HEK293 (cell line): ENCODE measurements around the gene IL1RAPL1.
"Not testable (repeated sequence)": the region's sequence is repeated elsewhere in the genome, so short reads cannot be mapped to it uniquely, and the experiment has no call there.

Experiments used
- CTCF ChIA-PET: fragments of 350-600 bp; formaldehyde crosslinking; extraction: SDS; loops from one replicate; lab custom pipeline; 2021; ENCODE audit warnings: antibody characterized with exemption; lab: Yijun Ruan, JAX
- POLR2A ChIA-PET: fragments of 300-600 bp; formaldehyde crosslinking; extraction: SDS; loops from one replicate; lab custom pipeline; 2020; ENCODE audit warnings: antibody characterized with exemption, inconsistent platforms; lab: Yijun Ruan, JAX
- H3K27ac ChIP-seq: fragments of 200-500 bp; sonication (Bioruptor generic); 2 replicates; pipeline ENCODE4 v1.5.1; 2014; ENCODE audit warnings: low read depth, low read length, control low read depth, inconsistent platforms; ENCODE audit errors: extremely low read depth
- H3K36me3 ChIP-seq, 2 experiments: fragments of 200-500 bp in 1 of 2; sonication (Bioruptor generic) in 1 of 2; 1 replicate in 1 of 2; 2 replicates in 1 of 2; pipeline ENCODE4 v1.5.1; 2014 to 2017; ENCODE audit warnings: inconsistent platforms in 2 of 2, low read length in 2 of 2; ENCODE audit not compliant: control insufficient read depth in 2 of 2, insufficient read depth in 1 of 2
- H3K4me1 ChIP-seq: fragments of 200-500 bp; sonication (Bioruptor generic); 2 replicates; pipeline ENCODE4 v1.5.1; 2014; ENCODE audit warnings: mild to moderate bottlenecking, low read length, inconsistent platforms; ENCODE audit not compliant: control insufficient read depth, insufficient read depth
- H3K4me3 ChIP-seq: 2 replicates; pipeline ENCODE4 v1.5.1; 2011; ENCODE audit warnings: low read depth, mild to moderate bottlenecking, control low read depth, low read length, moderate library complexity
- H3K9me3 ChIP-seq: fragments of 200-500 bp; sonication (Bioruptor generic); 2 replicates; pipeline ENCODE4 v1.5.1; 2014; ENCODE audit warnings: low read depth, low read length, inconsistent platforms; ENCODE audit not compliant: control insufficient read depth, insufficient read depth
- EGR2 ChIP-seq: fragments of 450-650 bp; formaldehyde crosslinking; IDR thresholded peaks from 2 replicates; pipeline ENCODE4 v1.5.1; 2016; ENCODE audit warnings: low read depth, missing biosample characterization, missing genetic modification characterization
- GFI1B ChIP-seq: fragments of 450-650 bp; formaldehyde crosslinking; IDR thresholded peaks from 2 replicates; pipeline ENCODE4 v1.5.1; 2016; ENCODE audit warnings: missing biosample characterization, missing genetic modification characterization
- OSR2 ChIP-seq: fragments of 450-650 bp; formaldehyde crosslinking; IDR thresholded peaks from 2 replicates; pipeline ENCODE4 v1.5.1; 2016; ENCODE audit warnings: missing biosample characterization, missing genetic modification characterization
- SETDB1 ChIP-seq: IDR thresholded peaks from one replicate; pipeline ENCODE4 v1.6.1; 2017; ENCODE audit warnings: mild to moderate bottlenecking, low read length, moderate library complexity, mixed read lengths; ENCODE audit not compliant: insufficient read length
- ZBTB1 ChIP-seq: fragments of 450-650 bp; formaldehyde crosslinking; IDR thresholded peaks from 2 replicates; pipeline ENCODE4 v1.5.1; 2016; ENCODE audit warnings: missing biosample characterization, missing genetic modification characterization
- ZBTB8A ChIP-seq: fragments of 450-650 bp; formaldehyde crosslinking; IDR thresholded peaks from 2 replicates; pipeline ENCODE4 v1.5.1; 2016; ENCODE audit warnings: missing biosample characterization, missing genetic modification characterization
- ZNF140 ChIP-seq: fragments of 450-650 bp; formaldehyde crosslinking; IDR thresholded peaks from 2 replicates; pipeline ENCODE4 v1.5.1; 2016; ENCODE audit warnings: missing biosample characterization, missing genetic modification characterization
- ZNF155 ChIP-seq: fragments of 450-650 bp; formaldehyde crosslinking; IDR thresholded peaks from 2 replicates; pipeline ENCODE4 v1.5.1; 2016; ENCODE audit warnings: missing biosample characterization, missing genetic modification characterization
- ZNF157 ChIP-seq: fragments of 450-650 bp; formaldehyde crosslinking; IDR thresholded peaks from 2 replicates; pipeline ENCODE4 v1.5.1; 2016; ENCODE audit warnings: missing biosample characterization, missing genetic modification characterization
- ZNF169 ChIP-seq: fragments of 450-650 bp; formaldehyde crosslinking; IDR thresholded peaks from 2 replicates; pipeline ENCODE4 v1.5.1; 2016; ENCODE audit warnings: missing biosample characterization, missing genetic modification characterization
- ZNF175 ChIP-seq: fragments of 450-650 bp; formaldehyde crosslinking; IDR thresholded peaks from 2 replicates; pipeline ENCODE4 v1.5.1; 2016; ENCODE audit warnings: missing biosample characterization, missing genetic modification characterization
- ZNF335 ChIP-seq: fragments of 450-650 bp; formaldehyde crosslinking; conservative IDR thresholded peaks from 2 replicates; pipeline ENCODE4 v1.5.1; 2016; ENCODE audit warnings: missing biosample characterization, missing genetic modification characterization
- ZNF354C ChIP-seq: fragments of 450-650 bp; formaldehyde crosslinking; IDR thresholded peaks from 2 replicates; pipeline ENCODE4 v1.5.1; 2016; ENCODE audit warnings: missing biosample characterization, missing genetic modification characterization, low read depth, borderline replicate concordance
- ZNF394 ChIP-seq: fragments of 450-650 bp; formaldehyde crosslinking; IDR thresholded peaks from 2 replicates; pipeline ENCODE4 v1.5.1; 2016; ENCODE audit warnings: missing biosample characterization, missing genetic modification characterization, mild to moderate bottlenecking, moderate library complexity, borderline replicate concordance
- ZNF426 ChIP-seq: fragments of 450-650 bp; formaldehyde crosslinking; IDR thresholded peaks from 2 replicates; pipeline ENCODE4 v1.5.1; 2017; ENCODE audit warnings: missing biosample characterization, missing genetic modification characterization, mild to moderate bottlenecking, inconsistent platforms, moderate library complexity
- ZNF433 ChIP-seq: fragments of 450-650 bp; formaldehyde crosslinking; IDR thresholded peaks from 2 replicates; pipeline ENCODE4 v1.5.1; 2016; ENCODE audit warnings: missing biosample characterization, missing genetic modification characterization, low read depth
- ZNF555 ChIP-seq: fragments of 450-650 bp; formaldehyde crosslinking; conservative IDR thresholded peaks from 2 replicates; pipeline ENCODE4 v1.5.1; 2017; ENCODE audit warnings: missing biosample characterization, mild to moderate bottlenecking, missing genetic modification characterization, inconsistent platforms
- ZNF560 ChIP-seq: fragments of 450-650 bp; formaldehyde crosslinking; IDR thresholded peaks from 2 replicates; pipeline ENCODE4 v1.5.1; 2017; ENCODE audit warnings: missing biosample characterization, missing genetic modification characterization, borderline replicate concordance
- ZNF561 ChIP-seq: fragments of 450-650 bp; IDR thresholded peaks from 2 replicates; pipeline ENCODE4 v1.5.1; 2018; ENCODE audit warnings: missing biosample characterization, missing genetic modification characterization, borderline replicate concordance
- ZNF623 ChIP-seq: fragments of 450-650 bp; formaldehyde crosslinking; IDR thresholded peaks from 2 replicates; pipeline ENCODE4 v1.5.1; 2016; ENCODE audit warnings: missing biosample characterization, missing genetic modification characterization
- ZXDB ChIP-seq: fragments of 450-650 bp; formaldehyde crosslinking; IDR thresholded peaks from 2 replicates; pipeline ENCODE4 v1.5.1; 2016; ENCODE audit warnings: missing biosample characterization, missing genetic modification characterization
- TF ChIP-seq, protein P1 (sequence below): fragments of 450-650 bp; formaldehyde crosslinking; conservative IDR thresholded peaks from 2 replicates; pipeline ENCODE4 v1.5.1; 2016; ENCODE audit warnings: low read depth, missing biosample characterization, missing genetic modification characterization
- TF ChIP-seq, protein P2 (sequence below): fragments of 450-650 bp; formaldehyde crosslinking; IDR thresholded peaks from 2 replicates; pipeline ENCODE4 v1.5.1; 2016; ENCODE audit warnings: missing biosample characterization, missing genetic modification characterization
- TF ChIP-seq, protein P3 (sequence below): fragments of 450-650 bp; formaldehyde crosslinking; IDR thresholded peaks from 2 replicates; pipeline ENCODE4 v1.5.1; 2016; ENCODE audit warnings: missing biosample characterization, missing genetic modification characterization

IL1RAPL1 gene

DNA sequence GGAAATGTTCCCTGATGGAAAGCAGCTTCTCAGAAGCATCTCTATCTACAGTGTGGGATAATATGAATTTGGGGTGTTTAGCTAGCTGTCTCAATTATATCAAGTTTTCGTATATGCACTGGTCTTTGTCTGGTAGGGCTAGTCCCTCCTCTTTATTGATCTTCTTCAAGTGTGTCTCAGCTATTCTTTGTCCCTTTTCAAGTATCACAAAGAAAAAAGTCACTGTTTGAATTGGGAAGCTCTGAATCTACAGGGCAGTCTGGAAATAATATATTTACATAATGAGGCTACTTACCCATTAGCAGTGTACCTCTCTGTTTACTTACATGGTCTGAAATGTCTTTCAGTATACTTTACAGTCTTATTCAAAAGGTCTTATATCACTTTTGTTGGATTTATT lies 526.0 kb downstream of the IL1RAPL1 start (continued):
- no peak for TF ChIP-seq ZNF155 (tag by site-specific recombination)
- TF ChIP-seq, all 188 proteins: peak for 0

DNA sequence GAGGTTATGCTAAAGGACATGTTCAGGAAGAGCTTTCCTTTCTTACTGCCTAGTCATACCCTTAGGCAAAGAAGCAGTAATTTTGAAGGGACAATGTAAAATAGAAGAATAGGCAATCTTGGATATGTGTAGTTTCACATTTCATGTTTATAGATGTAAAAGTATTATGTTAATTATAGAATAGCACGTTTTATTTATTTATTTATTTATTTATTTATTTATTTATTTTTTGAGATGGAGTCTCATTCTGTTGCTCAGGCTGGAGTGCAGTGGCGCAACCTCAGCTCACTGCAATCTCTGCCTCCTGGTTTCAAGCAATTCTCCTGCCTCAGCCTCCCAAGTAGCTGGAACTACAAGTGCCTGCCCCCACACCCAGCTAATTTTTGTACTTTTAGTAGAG lies 535.6 kb downstream of the IL1RAPL1 start:
- H3K9me3 ChIP-seq, H3K36me3 ChIP-seq, H3K27ac ChIP-seq, CTCF ChIA-PET, POLR2A ChIA-PET, H3K4me1 ChIP-seq, H3K4me3 ChIP-seq: not testable (repeated sequence)
- TF ChIP-seq ZNF426 (peak; percentile 59), ZNF555 (tag by site-specific recombination) (peak; percentile 54), ZXDB (tag by site-specific recombination) (0 out of 2 replicates have a peak, but pooled peaks have one; percentile 19), ZBTB8A (tag by site-specific recombination) (peak; percentile 29; the same call in 1 of the 2 replicates), ZNF623 (tag by site-specific recombination) (peak; percentile 42; the same call in 1 of the 2 replicates), ZNF140 (tag by site-specific recombination) (0 out of 2 replicates have a peak, but pooled peaks have one; percentile 25), ZNF433 (tag by site-specific recombination) (0 out of 2 replicates have a peak, but pooled peaks have one; percentile 19), ZNF394 (peak; percentile 54; the same call in 1 of the 2 replicates)
- TF ChIP-seq, protein P1, sequence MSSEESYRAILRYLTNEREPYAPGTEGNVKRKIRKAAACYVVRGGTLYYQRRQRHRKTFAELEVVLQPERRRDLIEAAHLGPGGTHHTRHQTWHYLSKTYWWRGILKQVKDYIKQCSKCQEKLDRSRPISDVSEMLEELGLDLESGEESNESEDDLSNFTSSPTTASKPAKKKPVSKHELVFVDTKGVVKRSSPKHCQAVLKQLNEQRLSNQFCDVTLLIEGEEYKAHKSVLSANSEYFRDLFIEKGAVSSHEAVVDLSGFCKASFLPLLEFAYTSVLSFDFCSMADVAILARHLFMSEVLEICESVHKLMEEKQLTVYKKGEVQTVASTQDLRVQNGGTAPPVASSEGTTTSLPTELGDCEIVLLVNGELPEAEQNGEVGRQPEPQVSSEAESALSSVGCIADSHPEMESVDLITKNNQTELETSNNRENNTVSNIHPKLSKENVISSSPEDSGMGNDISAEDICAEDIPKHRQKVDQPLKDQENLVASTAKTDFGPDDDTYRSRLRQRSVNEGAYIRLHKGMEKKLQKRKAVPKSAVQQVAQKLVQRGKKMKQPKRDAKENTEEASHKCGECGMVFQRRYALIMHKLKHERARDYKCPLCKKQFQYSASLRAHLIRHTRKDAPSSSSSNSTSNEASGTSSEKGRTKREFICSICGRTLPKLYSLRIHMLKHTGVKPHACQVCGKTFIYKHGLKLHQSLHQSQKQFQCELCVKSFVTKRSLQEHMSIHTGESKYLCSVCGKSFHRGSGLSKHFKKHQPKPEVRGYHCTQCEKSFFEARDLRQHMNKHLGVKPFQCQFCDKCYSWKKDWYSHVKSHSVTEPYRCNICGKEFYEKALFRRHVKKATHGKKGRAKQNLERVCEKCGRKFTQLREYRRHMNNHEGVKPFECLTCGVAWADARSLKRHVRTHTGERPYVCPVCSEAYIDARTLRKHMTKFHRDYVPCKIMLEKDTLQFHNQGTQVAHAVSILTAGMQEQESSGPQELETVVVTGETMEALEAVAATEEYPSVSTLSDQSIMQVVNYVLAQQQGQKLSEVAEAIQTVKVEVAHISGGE (tag by site-specific recombination): peak; percentile 58

DNA sequence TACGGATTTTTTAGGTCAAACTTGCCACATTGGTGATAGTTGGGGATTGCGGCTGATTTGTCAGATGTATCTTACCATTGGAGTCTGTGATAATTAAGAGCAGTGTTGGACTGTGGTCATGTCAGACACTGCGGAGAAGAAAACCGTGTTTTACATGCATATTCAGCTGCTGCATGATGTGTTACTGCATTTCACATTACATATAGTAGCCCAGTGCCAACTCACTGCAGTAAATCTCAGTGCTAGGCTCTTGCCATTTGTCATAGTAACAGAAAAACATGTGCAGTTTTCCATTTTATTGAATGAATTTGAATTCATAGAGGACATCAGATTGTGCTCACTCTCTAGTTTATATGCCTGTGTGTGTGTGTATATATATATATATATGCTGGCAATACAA lies 543.7 kb downstream of the IL1RAPL1 start:
- POLR2A ChIA-PET: no interaction called here
- CTCF ChIA-PET: no interaction called here
- no peak overlapping the region for H3K4me3 ChIP-seq
- no peak for TF ChIP-seq ZNF335 (tag by site-specific recombination)
- no peak for TF ChIP-seq GFI1B (tag by site-specific recombination)
- TF ChIP-seq ZNF561 (tag by site-specific recombination): no peak
- no peak for TF ChIP-seq ZBTB1 (tag by site-specific recombination)
- TF ChIP-seq EGR2 (tag by site-specific recombination): no peak
- TF ChIP-seq, protein P2, sequence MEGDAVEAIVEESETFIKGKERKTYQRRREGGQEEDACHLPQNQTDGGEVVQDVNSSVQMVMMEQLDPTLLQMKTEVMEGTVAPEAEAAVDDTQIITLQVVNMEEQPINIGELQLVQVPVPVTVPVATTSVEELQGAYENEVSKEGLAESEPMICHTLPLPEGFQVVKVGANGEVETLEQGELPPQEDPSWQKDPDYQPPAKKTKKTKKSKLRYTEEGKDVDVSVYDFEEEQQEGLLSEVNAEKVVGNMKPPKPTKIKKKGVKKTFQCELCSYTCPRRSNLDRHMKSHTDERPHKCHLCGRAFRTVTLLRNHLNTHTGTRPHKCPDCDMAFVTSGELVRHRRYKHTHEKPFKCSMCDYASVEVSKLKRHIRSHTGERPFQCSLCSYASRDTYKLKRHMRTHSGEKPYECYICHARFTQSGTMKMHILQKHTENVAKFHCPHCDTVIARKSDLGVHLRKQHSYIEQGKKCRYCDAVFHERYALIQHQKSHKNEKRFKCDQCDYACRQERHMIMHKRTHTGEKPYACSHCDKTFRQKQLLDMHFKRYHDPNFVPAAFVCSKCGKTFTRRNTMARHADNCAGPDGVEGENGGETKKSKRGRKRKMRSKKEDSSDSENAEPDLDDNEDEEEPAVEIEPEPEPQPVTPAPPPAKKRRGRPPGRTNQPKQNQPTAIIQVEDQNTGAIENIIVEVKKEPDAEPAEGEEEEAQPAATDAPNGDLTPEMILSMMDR (tag by site-specific recombination): no peak
- TF ChIP-seq ZNF354C: no peak
- no peak for TF ChIP-seq OSR2
- TF ChIP-seq, protein P3, sequence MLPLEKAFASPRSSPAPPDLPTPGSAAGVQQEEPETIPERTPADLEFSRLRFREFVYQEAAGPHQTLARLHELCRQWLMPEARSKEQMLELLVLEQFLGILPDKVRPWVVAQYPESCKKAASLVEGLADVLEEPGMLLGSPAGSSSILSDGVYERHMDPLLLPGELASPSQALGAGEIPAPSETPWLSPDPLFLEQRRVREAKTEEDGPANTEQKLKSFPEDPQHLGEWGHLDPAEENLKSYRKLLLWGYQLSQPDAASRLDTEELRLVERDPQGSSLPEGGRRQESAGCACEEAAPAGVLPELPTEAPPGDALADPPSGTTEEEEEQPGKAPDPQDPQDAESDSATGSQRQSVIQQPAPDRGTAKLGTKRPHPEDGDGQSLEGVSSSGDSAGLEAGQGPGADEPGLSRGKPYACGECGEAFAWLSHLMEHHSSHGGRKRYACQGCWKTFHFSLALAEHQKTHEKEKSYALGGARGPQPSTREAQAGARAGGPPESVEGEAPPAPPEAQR (tag by site-specific recombination): no peak
- TF ChIP-seq ZNF157 (tag by site-specific recombination): no peak
- no peak for TF ChIP-seq SETDB1
- no peak for TF ChIP-seq ZNF560 (tag by site-specific recombination)
- TF ChIP-seq ZNF169 (tag by site-specific recombination): no peak
- no peak for TF ChIP-seq ZNF175 (tag by site-specific recombination)
- no peaks in the 10 kb centered on the region for H3K9me3 ChIP-seq
- H3K36me3 ChIP-seq: no peaks in the 10 kb centered on the region
- H3K4me1 ChIP-seq: no peaks in the 10 kb centered on the region
- no peak overlapping the region for H3K27ac ChIP-seq
